Endothelial cell of umbilical vein (primary cell): Measurements from ENCODE around the gene COL4A2.

Source experiments
- EZH2 ChIP-seq: IDR thresholded peaks from 2 replicates; pipeline ENCODE4 v1.6.1; 2012; ENCODE audit warnings: borderline replicate concordance, low read depth, mild to moderate bottlenecking, moderate library complexity, low read length, inconsistent platforms; ENCODE audit not compliant: severe bottlenecking
- JUN ChIP-seq: IDR thresholded peaks from 2 replicates; pipeline ENCODE4 v1.6.1; 2011; ENCODE audit warnings: borderline replicate concordance, low read depth; ENCODE audit not compliant: insufficient read length, insufficient read depth
- POLR2A ChIP-seq: IDR thresholded peaks from 2 replicates; pipeline ENCODE4 v1.6.1; 2012; ENCODE audit warnings: low read depth, mild to moderate bottlenecking, control low read depth, low read length

DNA sequence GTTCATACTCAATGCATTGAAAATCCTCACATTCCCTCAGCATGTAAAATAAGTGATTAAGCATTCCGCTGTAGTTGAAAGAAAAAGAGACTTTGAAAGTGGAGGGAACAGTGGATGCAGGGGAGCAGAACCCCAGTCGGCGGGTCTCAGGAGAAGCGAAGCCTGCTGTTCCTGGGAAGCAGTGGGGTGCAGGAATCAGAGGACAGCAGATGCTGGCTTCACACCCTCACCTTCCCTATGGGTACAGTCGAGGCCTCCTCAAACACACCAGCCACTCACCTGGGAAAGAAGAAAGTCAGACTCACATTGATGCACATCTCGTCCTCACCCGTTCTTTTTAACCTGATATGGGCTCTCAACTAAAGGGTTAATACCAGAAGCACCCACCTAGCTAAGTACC lies 38.2 kb downstream of the COL4A2 start:
- TF ChIP-seq POLR2A, result no peak
- TF ChIP-seq JUN, result no peak
- no peak for TF ChIP-seq EZH2
